ENCODE results near the gene RHBDF1.

Gene RHBDF1

DNA sequence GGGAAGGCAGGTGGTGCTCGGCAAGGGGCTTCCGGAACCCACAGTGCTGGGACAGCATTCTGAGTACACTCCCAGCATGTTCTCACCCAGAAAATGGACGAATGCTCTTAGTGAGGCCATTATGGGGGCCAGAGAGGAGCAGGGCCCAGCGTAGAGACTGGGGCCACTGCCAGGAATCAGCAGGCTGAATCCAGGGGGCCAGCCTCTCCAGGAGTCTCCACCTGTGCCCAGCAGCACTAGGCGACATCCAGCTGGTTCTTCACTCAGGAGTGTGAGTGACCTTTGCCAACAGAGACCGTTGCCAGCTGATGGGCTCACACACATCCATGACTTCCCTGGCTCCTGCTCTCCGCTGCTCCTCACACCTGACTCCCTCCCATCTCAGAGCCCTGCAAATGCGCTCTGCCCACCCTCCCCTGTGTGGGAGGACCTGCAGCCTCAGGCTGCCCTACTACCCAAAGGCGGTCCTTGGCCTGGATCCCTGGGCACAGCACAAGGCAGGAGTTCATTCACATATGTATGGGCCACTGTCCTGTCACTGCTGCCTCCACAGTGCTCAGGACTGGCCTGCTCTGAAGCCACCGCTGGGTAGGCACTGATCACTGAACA is 5.1 kb downstream of the RHBDF1 start:
- DNase-seq (ENCODE audit: low spot score), result no peak

DNA sequence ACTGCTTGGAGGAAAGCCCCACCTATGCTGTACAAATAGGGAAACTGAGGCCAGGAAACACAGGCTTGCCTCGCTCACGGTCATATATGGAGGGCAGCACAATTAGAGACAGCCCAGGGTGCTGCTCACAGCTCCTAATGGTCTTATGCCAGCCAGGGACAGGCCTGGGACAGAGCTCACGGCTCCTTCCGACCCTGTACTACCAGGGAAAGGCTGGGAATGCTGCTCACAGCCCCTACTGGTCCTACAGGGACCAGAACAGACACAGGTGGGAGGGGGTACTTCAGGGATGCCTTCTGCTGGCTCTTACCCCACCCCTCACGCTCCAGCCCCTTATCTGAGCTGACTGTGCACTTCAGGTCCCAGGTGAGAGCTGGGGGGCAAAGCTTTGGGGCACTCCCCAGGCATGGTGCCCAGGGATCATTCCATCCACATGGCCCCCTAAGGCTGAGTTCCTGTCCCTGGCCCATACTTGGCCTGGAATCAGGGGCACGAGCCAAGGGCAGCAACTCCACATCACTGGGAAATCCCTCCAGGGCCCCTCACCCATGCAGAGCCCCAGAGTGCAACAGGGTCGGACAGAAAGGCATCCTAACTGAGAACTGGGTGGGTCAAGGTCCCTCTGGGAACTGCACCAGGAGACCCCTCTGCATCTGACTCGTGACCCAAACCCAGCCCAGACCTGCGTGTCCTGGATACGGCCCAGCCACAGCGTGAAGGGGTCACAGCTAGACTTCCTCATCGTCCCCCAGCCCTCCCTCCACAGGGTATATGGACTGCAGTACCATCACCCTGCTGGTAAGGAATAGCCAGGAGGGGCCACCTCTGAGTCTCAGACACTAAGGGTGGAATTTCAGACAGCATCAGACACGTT is 5.9 kb downstream of the RHBDF1 start:
- DNase-seq (ENCODE audit: low spot score), result no peak
- H3K27ac ChIP-seq, result peak overlapping the region; percentile 41 to 100
- TF ChIP-seq, protein P1, sequence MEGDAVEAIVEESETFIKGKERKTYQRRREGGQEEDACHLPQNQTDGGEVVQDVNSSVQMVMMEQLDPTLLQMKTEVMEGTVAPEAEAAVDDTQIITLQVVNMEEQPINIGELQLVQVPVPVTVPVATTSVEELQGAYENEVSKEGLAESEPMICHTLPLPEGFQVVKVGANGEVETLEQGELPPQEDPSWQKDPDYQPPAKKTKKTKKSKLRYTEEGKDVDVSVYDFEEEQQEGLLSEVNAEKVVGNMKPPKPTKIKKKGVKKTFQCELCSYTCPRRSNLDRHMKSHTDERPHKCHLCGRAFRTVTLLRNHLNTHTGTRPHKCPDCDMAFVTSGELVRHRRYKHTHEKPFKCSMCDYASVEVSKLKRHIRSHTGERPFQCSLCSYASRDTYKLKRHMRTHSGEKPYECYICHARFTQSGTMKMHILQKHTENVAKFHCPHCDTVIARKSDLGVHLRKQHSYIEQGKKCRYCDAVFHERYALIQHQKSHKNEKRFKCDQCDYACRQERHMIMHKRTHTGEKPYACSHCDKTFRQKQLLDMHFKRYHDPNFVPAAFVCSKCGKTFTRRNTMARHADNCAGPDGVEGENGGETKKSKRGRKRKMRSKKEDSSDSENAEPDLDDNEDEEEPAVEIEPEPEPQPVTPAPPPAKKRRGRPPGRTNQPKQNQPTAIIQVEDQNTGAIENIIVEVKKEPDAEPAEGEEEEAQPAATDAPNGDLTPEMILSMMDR (IDR thresholded peaks at IDR 0.05), result no peak
- H3K4me3 ChIP-seq, result peak overlapping the region; percentile 47

More for the DNA sequence above, 5.1 kb downstream of the RHBDF1 start:
- H3K27ac ChIP-seq, result peak overlapping the region; percentile 41 to 100
- H3K4me3 ChIP-seq, result peak overlapping the region; percentile 47
- TF ChIP-seq, protein P1 (IDR thresholded peaks at IDR 0.05), result no peak

DNA sequence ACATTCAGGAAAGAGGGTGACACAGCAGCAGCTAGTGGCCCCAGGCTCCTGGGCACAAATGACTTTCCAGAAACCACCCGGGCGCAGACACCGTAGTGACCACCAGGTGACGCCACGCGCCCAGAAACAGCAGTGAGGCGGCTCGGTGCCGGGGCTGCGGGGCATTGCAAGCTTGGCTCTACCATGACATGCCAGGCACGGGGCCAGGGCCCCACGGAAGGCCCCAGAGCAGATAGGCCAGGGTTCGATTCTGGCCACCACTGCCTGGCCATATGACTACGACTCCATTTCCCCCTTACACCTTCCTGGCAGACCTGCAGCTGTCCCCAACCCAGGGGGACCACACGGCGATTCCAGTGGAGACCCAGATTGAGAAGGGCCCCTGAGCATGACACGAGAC is 6.7 kb downstream of the RHBDF1 start:
- DNase-seq (ENCODE audit: low spot score), result no peak
- H3K27ac ChIP-seq, result peak overlapping the region; percentile 41 to 100
- TF ChIP-seq, protein P1 (IDR thresholded peaks at IDR 0.05), result peak; percentile 99
- peak overlapping the region; percentile 47 for H3K4me3 ChIP-seq

DNA sequence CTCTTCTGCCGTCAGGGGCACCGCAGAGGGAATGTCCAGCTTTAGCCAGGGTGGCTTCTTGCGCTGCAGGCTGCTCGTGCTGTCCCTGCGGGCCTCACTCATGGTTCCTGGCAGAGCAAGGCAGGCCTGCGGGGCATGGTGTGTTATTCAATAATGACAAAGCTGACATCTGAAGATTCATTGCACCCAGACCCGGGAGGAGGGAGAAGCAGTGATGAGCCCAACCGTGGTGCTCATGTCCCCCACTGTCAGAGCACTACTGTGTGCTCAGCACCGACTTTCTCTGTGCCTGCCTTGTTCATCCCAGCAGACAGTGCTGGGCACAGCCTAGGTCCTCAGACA is 7.5 kb downstream of the RHBDF1 start:
- no peak for DNase-seq (ENCODE audit: low spot score)
- TF ChIP-seq, protein P1 (IDR thresholded peaks at IDR 0.05), result no peak
- Histone ChIP-seq H3K4me3 (no peak overlapping the region), H3K27ac (peak overlapping the region in 1 of 2 donors; percentile 100)

DNA sequence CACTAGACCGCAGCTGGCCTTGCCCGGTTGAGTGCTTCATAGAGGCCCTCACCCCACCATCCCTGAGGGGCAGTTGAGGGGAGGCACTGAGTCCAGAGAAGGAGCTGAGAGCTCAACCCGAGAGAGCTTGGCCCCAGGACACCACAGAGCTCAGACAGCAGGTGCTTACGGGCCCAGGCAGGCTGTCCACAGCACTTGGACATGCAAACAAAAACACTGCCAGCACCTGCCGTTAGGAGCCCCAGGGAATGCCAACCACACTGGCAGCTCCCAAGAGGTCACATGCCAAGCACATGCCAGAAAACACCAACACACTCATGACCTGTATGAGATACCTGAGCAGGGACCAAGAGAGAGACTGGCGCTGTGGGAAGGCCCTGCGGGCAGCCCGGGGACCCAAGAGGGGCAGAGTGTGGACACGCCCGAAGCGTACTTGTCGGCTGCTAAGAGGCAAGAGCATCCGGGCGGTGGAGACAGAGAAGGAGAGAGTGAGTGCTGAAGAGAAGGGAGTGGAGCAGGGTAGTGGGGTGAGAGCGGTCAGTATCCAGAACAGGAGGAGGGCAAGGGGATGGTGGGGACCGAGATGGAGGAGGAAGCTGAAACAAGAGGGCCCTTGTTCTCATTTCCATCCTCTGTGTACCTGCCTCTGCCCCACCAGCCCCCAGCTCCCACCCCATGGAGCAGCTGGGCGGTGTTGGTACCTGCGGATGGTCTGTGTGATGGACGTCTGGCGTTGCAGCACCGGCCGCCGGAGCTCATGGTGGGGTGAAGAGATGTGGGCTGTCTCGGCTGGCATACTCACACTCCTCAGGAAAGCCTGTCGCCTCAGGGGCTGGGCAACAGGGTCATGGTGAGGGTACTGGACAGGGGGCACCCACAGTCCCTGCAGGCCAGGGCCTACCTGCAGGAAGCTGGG is 8.2 kb downstream of the RHBDF1 start:
- DNase-seq (ENCODE audit: low spot score), result no peak
- TF ChIP-seq, protein P1 (IDR thresholded peaks at IDR 0.05), result no peak
- Histone ChIP-seq H3K4me3 (no peak overlapping the region), H3K27ac (no peak overlapping the region)

DNA sequence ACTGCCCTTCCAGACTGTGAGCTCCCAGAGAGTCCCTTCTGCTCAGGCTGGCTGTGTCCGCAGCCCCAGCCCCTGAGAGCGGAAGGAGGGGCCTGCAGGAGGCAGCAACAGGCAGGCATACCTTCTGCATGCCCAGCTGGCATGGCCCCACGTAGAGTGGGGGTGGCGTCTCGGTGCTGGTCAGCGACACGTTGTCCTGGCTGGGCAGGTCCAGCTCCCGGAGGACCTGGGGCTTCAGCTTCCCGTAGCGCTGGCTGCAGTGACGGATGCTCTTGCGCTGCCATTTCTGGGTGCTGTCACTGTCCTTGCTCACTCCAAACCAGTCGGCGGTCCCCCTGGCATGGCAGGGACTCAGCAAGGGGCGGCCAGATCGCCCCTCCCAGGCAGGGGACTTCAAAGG is 9.0 kb downstream of the RHBDF1 start:
- no peak for DNase-seq (ENCODE audit: low spot score)
- Histone ChIP-seq H3K4me3 (no peak overlapping the region), H3K27ac (no peak overlapping the region)
- TF ChIP-seq, protein P1 (IDR thresholded peaks at IDR 0.05), result no peak
